ENCODE measurements around the gene ERP27.

The ERP27 gene

DNA sequence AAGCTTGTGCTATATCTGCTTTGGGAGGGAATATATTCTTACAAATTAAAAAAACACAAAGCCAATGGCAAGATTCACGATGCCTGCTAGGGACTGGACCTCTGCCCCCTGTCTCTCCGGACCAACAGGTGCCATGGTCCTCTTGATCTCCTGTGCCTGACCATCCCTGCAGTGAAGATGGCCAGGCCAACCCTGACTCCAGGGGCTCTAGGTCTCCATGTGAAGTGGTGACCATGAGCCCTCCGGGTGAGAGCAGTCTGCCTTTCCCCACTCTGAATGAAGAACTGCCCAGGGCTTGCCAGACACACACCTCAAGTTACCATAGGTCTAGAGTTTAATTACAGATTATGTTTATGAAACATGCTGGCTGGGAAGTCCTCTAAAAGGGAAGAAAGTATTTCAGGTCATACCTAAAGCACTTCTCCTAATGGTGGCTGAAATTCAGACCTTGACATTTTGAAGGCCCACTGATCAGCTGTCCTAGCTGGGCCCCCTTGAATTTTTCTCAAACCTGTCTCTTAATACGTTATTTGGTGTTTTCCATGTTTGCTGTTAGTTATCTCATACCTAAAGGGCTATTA is 21.7 kb upstream of the ERP27 start:
- H3K4me3 ChIP-seq (ENCODE audit: low read depth, low read length), result no peak overlapping the region

- H3K4me3 ChIP-seq (ENCODE audit: low read depth, low read length), result no peak overlapping the region
Observed at GRCh38 chr12:14959463-14959862, 21.1 kb upstream of the ERP27 start.

DNA sequence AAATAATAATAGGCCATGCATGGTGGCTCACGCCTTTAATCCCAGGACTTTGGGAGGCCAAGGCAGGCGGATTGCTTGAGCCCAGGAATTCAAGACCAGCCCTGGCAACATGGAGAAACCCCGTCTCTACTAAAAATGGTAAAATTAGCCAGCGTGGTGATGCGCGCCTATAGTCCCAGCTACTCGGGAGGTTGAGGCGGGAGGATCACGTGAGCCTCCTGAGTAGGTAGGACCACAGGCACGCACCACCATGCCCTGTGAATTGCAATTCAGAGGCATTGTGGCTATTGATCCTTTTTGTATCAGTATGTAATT is 20.7 kb upstream of the ERP27 start:
- H3K4me3 ChIP-seq (ENCODE audit: low read depth, low read length), result no peak overlapping the region

- H3K4me3 ChIP-seq (ENCODE audit: low read depth, low read length), result no peak overlapping the region
Observed at GRCh38 chr12:14958361-14959125, 20.2 kb upstream of the ERP27 start.

GRCh38 chr12:14957551-14958168 is 19.3 kb upstream of the ERP27 start:
- H3K4me3 ChIP-seq (ENCODE audit: low read depth, low read length), result no peak overlapping the region

- no peak overlapping the region for H3K4me3 ChIP-seq (ENCODE audit: low read depth, low read length)
Observed at GRCh38 chr12:14956905-14957304, 18.6 kb upstream of the ERP27 start.

- no peak overlapping the region for H3K4me3 ChIP-seq (ENCODE audit: low read depth, low read length)
Observed at GRCh38 chr12:14956024-14956891, 17.9 kb upstream of the ERP27 start.

- H3K4me3 ChIP-seq (ENCODE audit: low read depth, low read length), result no peak overlapping the region
Observed at GRCh38 chr12:14954269-14954668, 15.9 kb upstream of the ERP27 start.

GRCh38 chr12:14953752-14954151 is 15.4 kb upstream of the ERP27 start:
- H3K4me3 ChIP-seq (ENCODE audit: low read depth, low read length), result no peak overlapping the region

GRCh38 chr12:14952299-14952921 is 14.1 kb upstream of the ERP27 start:
- H3K4me3 ChIP-seq (ENCODE audit: low read depth, low read length), result no peak overlapping the region

DNA sequence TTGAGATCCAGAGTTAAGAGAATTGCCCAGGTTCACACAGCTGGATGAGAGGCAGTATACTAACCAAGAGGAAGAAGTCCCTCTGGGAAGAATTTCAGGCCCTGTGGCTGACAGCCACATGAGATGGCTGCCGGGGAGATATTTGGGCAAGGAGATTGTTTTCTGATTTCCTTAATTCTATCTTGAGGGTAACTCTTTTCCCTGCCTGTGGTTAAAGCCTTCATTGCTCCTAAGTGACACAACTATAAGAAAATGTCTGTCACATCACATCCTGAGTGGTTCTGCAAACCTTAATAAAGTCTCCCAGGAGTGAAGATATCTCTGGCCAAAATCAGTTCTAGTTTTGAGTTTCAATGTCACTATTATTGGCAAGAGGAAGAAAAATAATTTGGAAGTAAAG is 13.5 kb upstream of the ERP27 start:
- H3K4me3 ChIP-seq (ENCODE audit: low read depth, low read length), result no peak overlapping the region

- H3K4me3 ChIP-seq (ENCODE audit: low read depth, low read length), result no peak overlapping the region
Observed at GRCh38 chr12:14950982-14951746, 12.8 kb upstream of the ERP27 start.

GRCh38 chr12:14950421-14950820 is 12.1 kb upstream of the ERP27 start:
- no peak overlapping the region for H3K4me3 ChIP-seq (ENCODE audit: low read depth, low read length)

DNA sequence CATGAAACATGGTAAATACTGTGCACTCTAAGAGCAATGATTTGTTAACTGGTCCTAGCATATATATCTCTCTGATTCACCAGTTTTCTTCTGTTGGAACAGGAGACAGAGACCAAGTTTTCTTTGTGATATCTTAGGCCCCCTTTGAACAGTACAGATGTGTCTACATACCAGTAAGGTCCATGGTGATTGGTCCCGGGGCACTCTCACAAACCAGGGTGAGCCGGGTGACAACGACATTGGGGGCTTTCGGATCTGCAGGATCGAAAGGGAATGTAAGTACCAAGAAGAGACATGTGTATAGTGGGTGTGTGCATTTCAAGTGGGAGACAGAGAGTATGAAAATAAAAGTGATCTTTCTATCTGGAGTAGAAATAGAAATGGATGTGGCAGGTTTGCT is 11.3 kb upstream of the ERP27 start:
- no peak overlapping the region for H3K4me3 ChIP-seq (ENCODE audit: low read depth, low read length)

DNA sequence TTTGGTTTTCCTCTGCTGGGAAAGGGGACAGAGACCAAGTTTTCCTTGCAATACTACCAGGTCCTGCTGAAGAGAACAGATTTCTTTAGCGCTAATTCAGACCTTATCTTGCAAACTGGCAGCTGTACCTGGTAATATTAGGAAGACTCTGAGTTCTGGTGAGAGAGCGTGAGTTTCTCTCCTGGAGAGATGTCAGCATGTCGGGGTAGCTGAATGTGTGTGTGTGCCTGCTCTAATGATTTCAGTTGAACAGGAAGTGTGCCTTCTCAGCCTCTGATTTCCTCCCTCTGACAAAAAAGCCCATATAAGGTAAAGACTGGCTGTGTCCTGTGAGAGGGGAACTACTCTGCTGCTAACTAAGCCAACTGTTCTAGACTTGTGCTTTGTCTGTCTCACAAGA is 10.3 kb upstream of the ERP27 start:
- H3K4me3 ChIP-seq (ENCODE audit: low read depth, low read length), result no peak overlapping the region

GRCh38 chr12:14946861-14947260 is 8.5 kb upstream of the ERP27 start:
- H3K4me3 ChIP-seq (ENCODE audit: low read depth, low read length), result no peak overlapping the region

GRCh38 chr12:14946162-14946561 is 7.8 kb upstream of the ERP27 start:
- H3K4me3 ChIP-seq (ENCODE audit: low read depth, low read length), result no peak overlapping the region

DNA sequence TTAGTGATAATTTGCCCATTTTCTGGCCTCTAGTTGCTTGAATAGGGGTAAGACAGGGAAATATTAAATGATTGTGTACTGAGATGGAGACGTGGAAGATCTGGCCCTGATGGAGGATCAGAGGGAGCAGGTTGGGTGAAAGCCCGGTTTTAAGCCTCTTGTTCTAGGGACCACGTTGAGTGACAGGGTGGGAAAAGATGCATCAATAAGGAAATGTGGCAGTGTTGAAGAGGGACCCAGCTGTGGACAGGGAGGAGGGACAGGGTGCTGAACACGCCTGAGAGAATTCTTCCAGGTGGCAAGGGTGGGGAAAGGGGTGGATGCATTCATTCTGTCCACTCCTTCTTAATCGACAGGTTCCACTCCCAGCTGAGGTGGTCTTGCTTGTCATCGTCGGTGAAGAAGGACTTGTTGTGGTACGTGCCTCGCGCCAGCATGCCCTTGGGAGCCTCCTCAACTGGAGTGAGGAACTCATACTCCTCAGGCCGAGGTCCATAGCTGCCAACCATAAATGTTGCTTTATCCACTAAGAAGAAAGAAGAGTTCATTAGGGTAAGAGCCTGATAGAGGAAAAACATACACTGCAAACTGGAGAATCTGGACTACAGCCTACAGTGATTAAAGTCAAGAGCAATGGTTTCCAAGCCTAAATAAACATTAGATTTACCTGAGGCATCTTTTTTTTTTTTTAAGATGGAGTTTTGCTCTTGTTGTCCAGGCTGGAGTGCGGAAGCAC is 4.0 kb upstream of the ERP27 start:
- no peak overlapping the region for H3K4me3 ChIP-seq (ENCODE audit: low read depth, low read length)

DNA sequence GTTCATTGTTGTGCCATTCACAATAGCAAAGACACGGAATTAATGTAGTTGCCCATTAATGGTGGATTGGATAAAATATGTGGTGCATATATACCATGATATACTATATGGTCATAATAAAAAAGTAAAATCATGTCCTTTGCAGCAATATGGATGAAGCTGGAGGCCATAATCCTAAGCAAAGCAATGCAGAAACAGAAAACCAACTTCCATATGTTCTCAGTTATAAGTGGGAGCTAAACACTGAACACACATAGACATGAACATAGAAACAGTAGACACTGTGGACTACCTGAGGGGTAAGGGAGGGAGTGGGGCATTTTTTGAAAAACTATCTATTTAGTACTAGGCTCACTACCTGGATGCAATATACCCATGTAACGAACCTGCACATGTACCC is 3.0 kb upstream of the ERP27 start:
- no peak overlapping the region for H3K4me3 ChIP-seq (ENCODE audit: low read depth, low read length)

DNA sequence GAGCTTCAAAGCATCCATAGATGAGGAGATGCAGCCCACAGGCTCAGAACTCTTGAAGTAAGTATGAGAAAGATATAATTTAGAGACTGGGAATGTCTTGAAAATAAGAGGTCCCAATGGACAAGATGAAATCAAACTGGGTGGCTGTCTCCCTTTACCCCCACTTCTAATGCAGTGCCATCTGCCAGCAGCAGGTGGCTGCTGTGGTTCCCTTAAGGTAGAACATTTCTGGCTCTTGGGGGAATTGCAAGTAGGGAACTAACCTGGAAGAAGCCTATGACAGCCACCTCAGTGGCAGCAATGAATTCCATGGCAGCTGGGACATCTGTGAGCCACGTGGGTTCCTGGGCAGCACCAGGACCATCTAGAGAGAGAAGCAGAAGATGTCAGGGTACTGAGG is 648 bp downstream of the ERP27 start:
- no peak overlapping the region for H3K4me3 ChIP-seq (ENCODE audit: low read depth, low read length)

Measured in iPS-11a (cell line).